Upper lobe of left lung (tissue), 6 donors: ENCODE data around the gene INKA2. TPM values are rescaled to one million over a fixed set of nuclear protein-coding genes. Genes with fewer than 3 reads are reported as not detected.

Experiments
- ATAC-seq, 2 donors: fragments of 200-7000 bp; cut with Tn5 transposase; one replicate each; pipeline ENCODE4 v1.9.1; 2022; ENCODE audit warnings: mild to moderate bottlenecking in 2 of 2, moderate library complexity in 2 of 2; ENCODE audit not compliant: low FRiP score in 2 of 2
- DNase-seq, 2 donors: peaks; one replicate each; pipeline ENCODE4 v3.0.0-alpha.2; 2019 to 2020
- H3K27ac ChIP-seq, 4 donors: fragments of 200-600 bp; sonication (generic); one replicate each; pipeline ENCODE4 v1.5.1; 2016 to 2019
- H3K27me3 ChIP-seq, 4 donors: fragments of 200-600 bp; sonication (generic); one replicate each; pipeline ENCODE4 v1.5.1; 2017 to 2019
- H3K36me3 ChIP-seq, 4 donors: fragments of 200-600 bp; sonication (generic); one replicate each; pipeline ENCODE4 v1.5.1; 2016 to 2019
- H3K4me1 ChIP-seq, 4 donors: fragments of 200-600 bp; sonication (generic); one replicate each; pipeline ENCODE4 v1.5.1; 2018 to 2019
- H3K4me3 ChIP-seq, 4 donors: fragments of 200-600 bp; sonication (generic); one replicate each; pipeline ENCODE4 v1.5.1; 2017 to 2019; ENCODE audit warnings: mild to moderate bottlenecking in 2 of 4, moderate library complexity in 1 of 4
- H3K9me3 ChIP-seq, 4 donors: fragments of 200-600 bp; sonication (generic); one replicate each; pipeline ENCODE4 v1.5.1; 2018 to 2019
- CTCF ChIP-seq, 6 experiments: fragments of 450-650 bp in 4 of 6; fragments of 200-600 bp in 2 of 6; sonication (generic) in 2 of 6; IDR thresholded peaks; one replicate each; pipeline ENCODE4 v1.5.1; 2016 to 2019; ENCODE audit warnings: antibody characterized with exemption in 6 of 6
- EP300 ChIP-seq, 4 donors: sonication (generic); formaldehyde crosslinking; IDR thresholded peaks; one replicate each; pipeline ENCODE4 v1.5.1; 2017; ENCODE audit warnings: antibody characterized with exemption in 4 of 4, control low read depth in 2 of 4
- POLR2A ChIP-seq, 4 donors: fragments of 450-650 bp; IDR thresholded peaks; one replicate each; pipeline ENCODE4 v1.5.1; 2016 to 2017; ENCODE audit warnings: antibody characterized with exemption in 4 of 4, mild to moderate bottlenecking in 2 of 4
- POLR2AphosphoS5 ChIP-seq, 2 donors: sonication (generic); formaldehyde crosslinking; IDR thresholded peaks; one replicate each; pipeline ENCODE4 v1.5.1; 2017; ENCODE audit warnings: antibody characterized with exemption in 2 of 2
- WGBS, 2 donors: methylation state at CpG; one replicate each; pipeline ENCODE4 v1.1.5; 2017 to 2018; 5-methylcytosine and 5-hydroxymethylcytosine counted together
- total RNA-seq, 6 donors: library from RNA; depleted of rRNA in 4 of 6; stranded (reverse); fragments of >200 nt in 4 of 6; gene quantifications; one replicate each; pipeline versions ENCODE4 v1.1.0 to v1.2.1, GENCODE V29; 2016 to 2021
- donor health status: DM: no; HTN: no; CAD: no; lungs with moderate emphysema.
- donor health status: DM: no; HTN: yes; CAD: no; lungs with severe emphysema.

Gene INKA2
- total RNA-seq, 6 donors from 2014 or later, result 4.5 to 11.5 (median 7.4) TPM

DNA sequence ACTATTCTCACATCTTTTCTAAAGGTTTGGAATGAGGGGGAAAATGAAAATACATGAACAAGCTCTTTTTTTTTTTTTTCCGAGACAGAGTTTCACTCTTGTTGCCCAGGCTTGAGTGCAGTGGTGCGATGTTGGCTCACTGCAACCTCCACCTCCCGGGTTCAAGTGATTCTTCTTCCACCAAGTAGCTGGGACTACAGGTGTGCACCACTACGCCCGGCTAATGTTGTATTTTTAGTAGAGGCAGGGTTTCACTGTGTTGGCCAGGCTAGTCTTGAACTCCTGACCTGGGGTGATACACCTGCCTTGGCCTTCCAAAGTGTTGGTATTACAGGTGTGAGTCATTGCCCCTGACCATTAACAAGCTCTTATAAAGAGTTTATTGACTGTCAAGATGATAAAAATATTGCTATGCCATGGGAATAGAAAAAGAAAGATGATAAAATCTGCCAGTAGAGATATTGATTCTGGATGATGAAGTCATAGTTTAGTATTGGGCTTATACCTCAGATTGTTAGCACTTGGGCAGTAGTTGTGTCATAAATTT, 36.6 kb downstream of the INKA2 start:
- H3K9me3 ChIP-seq, result no peaks in the 10 kb centered on the region
- no peak overlapping the region for H3K27ac ChIP-seq
- H3K36me3 ChIP-seq, result peaks cover 20 to 98% (median 46%) of the 10 kb centered on the region in 4 donors
- no peak for DNase-seq
- H3K4me3 ChIP-seq, result no peak overlapping the region
- TF ChIP-seq POLR2AphosphoS5 (IDR thresholded peaks at IDR 0.05) (no peak), POLR2A (IDR thresholded peaks at IDR 0.05) (no peak), CTCF (IDR thresholded peaks at IDR 0.05) (no peak)
- ATAC-seq, result no peak
- H3K4me1 ChIP-seq, result peaks cover 0 to 6% (median under 1%) of the 10 kb centered on the region in 4 donors
- no peaks in the 10 kb centered on the region for H3K27me3 ChIP-seq
- WGBS, 2 donors, result 92 to 97% methylated on average over 5 of the region's 5 CpGs

DNA sequence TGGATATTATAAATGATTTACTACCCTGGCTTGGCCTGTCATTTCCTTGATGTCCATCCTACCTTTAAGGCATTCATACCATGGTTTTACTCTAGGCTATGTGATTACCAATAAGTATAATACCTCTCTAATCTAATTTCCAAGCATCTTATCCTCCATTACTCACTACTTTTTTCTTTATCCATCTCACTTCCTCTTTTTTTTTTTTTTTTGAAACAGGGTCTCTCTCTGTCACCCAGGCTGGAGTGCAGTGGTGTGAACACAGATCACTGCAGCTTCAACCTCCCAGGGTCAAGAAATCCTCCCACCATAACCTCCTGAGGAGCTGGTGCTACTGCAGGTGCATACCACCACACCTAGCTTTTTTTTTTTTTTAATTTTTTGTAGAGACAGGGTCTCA, 39.9 kb downstream of the INKA2 start:
- no peak for ATAC-seq
- H3K36me3 ChIP-seq, result peaks cover 20 to 89% (median 39%) of the 10 kb centered on the region in 4 donors
- TF ChIP-seq EP300 (IDR thresholded peaks at IDR 0.05) (no peak), CTCF (IDR thresholded peaks at IDR 0.05) (no peak), POLR2A (IDR thresholded peaks at IDR 0.05) (no peak), POLR2AphosphoS5 (IDR thresholded peaks at IDR 0.05) (no peak)

DNA sequence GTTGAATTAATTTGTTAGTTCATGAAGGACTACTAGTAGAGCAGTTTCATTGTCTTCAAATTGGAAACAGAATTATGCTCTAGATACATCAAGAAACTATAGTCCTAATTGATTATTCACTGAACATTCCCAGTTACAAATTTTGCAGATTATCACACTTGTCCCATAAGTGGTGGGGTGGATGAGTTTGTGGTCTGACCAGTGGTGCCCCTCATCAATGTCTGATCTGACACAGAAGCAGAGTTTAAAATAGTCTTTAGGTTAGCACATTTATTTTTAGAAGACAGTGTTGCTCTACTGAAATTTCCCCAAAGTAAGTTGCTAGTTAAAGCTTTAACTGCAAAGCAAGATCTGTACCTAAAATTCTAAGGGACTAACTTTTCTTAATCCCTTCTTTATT, 42.9 kb downstream of the INKA2 start:
- no peak for DNase-seq
- TF ChIP-seq CTCF (IDR thresholded peaks at IDR 0.05), result no peak
- TF ChIP-seq POLR2AphosphoS5 (IDR thresholded peaks at IDR 0.05), result no peak
- TF ChIP-seq POLR2A (IDR thresholded peaks at IDR 0.05), result no peak
- no peak for TF ChIP-seq EP300 (IDR thresholded peaks at IDR 0.05)
- no peak overlapping the region for H3K27ac ChIP-seq
- no peaks in the 10 kb centered on the region for H3K9me3 ChIP-seq
- no peak for ATAC-seq
- H3K4me1 ChIP-seq, result no peaks in the 10 kb centered on the region
- no peak overlapping the region for H3K4me3 ChIP-seq
- peaks cover 12 to 82% (median 25%) of the 10 kb centered on the region in 4 donors for H3K36me3 ChIP-seq
- H3K27me3 ChIP-seq, result no peaks in the 10 kb centered on the region

More for the DNA sequence above, 39.9 kb downstream of the INKA2 start:
- Histone ChIP-seq H3K4me3 (no peak overlapping the region), H3K27ac (no peak overlapping the region), H3K9me3 (no peaks in the 10 kb centered on the region), H3K27me3 (no peaks in the 10 kb centered on the region), H3K4me1 (no peaks in the 10 kb centered on the region)
- DNase-seq, result no peak

DNA sequence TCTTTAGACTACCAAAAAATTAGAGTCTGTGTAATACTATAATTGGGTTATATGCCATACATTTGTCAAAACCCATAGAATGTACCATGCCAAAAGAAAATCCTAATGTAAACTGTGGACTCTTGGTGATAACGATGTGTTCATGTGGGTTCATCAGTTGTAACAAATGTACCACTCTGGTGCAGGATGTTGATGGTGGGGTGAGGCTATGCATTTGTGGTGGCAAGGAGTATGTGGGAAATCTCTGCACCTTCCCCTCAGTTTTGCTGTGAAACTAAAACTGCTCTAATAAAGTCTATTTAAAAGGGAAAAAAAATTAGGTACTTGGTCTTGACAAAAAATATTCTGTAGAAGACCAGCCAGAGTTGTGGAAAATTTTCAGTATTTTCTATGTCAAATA, 43.4 kb downstream of the INKA2 start:
- H3K4me3 ChIP-seq, result no peak overlapping the region
- 71 to 85% methylated on average over 1 of the region's 1 CpG for WGBS, 2 donors
- H3K36me3 ChIP-seq, result peaks cover 6 to 79% (median 23%) of the 10 kb centered on the region in 4 donors
- peaks cover 0 to 4% (median 0%) of the 10 kb centered on the region in 4 donors for H3K4me1 ChIP-seq
- TF ChIP-seq POLR2AphosphoS5 (IDR thresholded peaks at IDR 0.05) (no peak), POLR2A (IDR thresholded peaks at IDR 0.05) (no peak), CTCF (IDR thresholded peaks at IDR 0.05) (no peak), EP300 (IDR thresholded peaks at IDR 0.05) (no peak)
- H3K27me3 ChIP-seq, result no peaks in the 10 kb centered on the region
- DNase-seq (no peak), ATAC-seq (no peak)
- no peak overlapping the region for H3K27ac ChIP-seq
- no peaks in the 10 kb centered on the region for H3K9me3 ChIP-seq

DNA sequence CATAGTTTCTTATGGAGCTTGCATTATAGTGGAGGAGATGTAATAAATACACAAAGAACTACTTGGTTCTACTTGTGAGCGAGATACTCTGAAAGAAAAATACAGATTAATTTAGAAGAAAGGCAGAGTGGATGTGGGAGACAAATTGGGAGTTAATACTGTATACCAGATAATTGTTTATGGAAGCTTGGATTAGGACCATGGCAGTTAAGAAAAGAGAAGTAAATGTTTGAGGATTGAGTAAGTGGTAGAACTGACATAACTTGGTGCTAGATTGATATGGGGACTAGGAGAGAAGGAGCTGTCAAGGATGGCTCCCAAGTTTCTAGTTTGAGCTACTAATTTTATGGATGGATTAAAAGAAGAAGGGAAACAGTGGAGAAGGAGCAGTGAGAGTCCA, 47.3 kb downstream of the INKA2 start:
- ATAC-seq, result no peak
- Histone ChIP-seq H3K9me3 (no peaks in the 10 kb centered on the region), H3K36me3 (peaks cover 0 to 40% (median 1%) of the 10 kb centered on the region in 4 donors), H3K27me3 (no peaks in the 10 kb centered on the region), H3K4me1 (peaks cover 6 to 11% (median 10%) of the 10 kb centered on the region in 4 donors), H3K27ac (no peak overlapping the region), H3K4me3 (no peak overlapping the region)
- TF ChIP-seq EP300 (IDR thresholded peaks at IDR 0.05) (no peak), POLR2AphosphoS5 (IDR thresholded peaks at IDR 0.05) (no peak), CTCF (IDR thresholded peaks at IDR 0.05) (no peak), POLR2A (IDR thresholded peaks at IDR 0.05) (no peak)
- no peak for DNase-seq
- 91 to 94% methylated on average over 1 of the region's 1 CpG for WGBS, 2 donors
